Limb (tissue), 2 donors: ENCODE results near the gene DDX52.
"Not testable (repeated sequence)": the region's sequence is repeated elsewhere in the genome, so short reads cannot be mapped to it uniquely, and the experiment has no call there.

Experiments
- DNase-seq, 2 donors: peaks; one replicate each; pipeline ENCODE4 v3.0.0-alpha.2; 2016; ENCODE audit errors: extremely low spot score in 2 of 2

Gene DDX52

GRCh38 chr17:37651849-37652248 is 8.6 kb upstream of the DDX52 start:
- DNase-seq = no peak

- no peak for DNase-seq
Measured at GRCh38 chr17:37650419-37651003, 7.3 kb upstream of the DDX52 start.

GRCh38 chr17:37648555-37648954 is 5.3 kb upstream of the DDX52 start:
- DNase-seq = no peak

- DNase-seq = no peak
Measured at GRCh38 chr17:37647856-37648255, 4.6 kb upstream of the DDX52 start.

GRCh38 chr17:37643869-37644268 is 623 bp upstream of the DDX52 start:
- DNase-seq = no peak

GRCh38 chr17:37642681-37643080 is 565 bp downstream of the DDX52 start:
- peak; percentile 3 to 25 for DNase-seq

- no peak for DNase-seq
Measured at GRCh38 chr17:37640015-37640414, 3.2 kb downstream of the DDX52 start.

GRCh38 chr17:37637956-37638355 is 5.3 kb downstream of the DDX52 start:
- DNase-seq = no peak

GRCh38 chr17:37616430-37616829 is 26.8 kb downstream of the DDX52 start:
- not testable (repeated sequence) for DNase-seq

- no peak for DNase-seq
Measured at GRCh38 chr17:37614823-37615222, 28.4 kb downstream of the DDX52 start.

- no peak for DNase-seq
Measured at GRCh38 chr17:37614391-37614790, 28.9 kb downstream of the DDX52 start.

- no peak for DNase-seq
Measured at GRCh38 chr17:37610971-37611370, 32.3 kb downstream of the DDX52 start.

- DNase-seq = not testable (repeated sequence)
Measured at GRCh38 chr17:37610041-37610420, 33.2 kb downstream of the DDX52 start.

GRCh38 chr17:37609170-37610040 is 33.8 kb downstream of the DDX52 start, which contains the start of gene SYNRG:
Gene SYNRG (minus strand): TSS chr17:37609418. CDS start chr17:37609355, 63 bp downstream.
- DNase-seq = peak; percentile 95 to 98

- DNase-seq = peak in 1 of 2 donors; percentile 61
Measured at GRCh38 chr17:37608351-37609169, 34.7 kb downstream of the DDX52 start.

GRCh38 chr17:37607637-37608331 is 35.5 kb downstream of the DDX52 start:
- no peak for DNase-seq

- DNase-seq = no peak
Measured at GRCh38 chr17:37605813-37606505, 37.3 kb downstream of the DDX52 start.

GRCh38 chr17:37605081-37605480 is 38.2 kb downstream of the DDX52 start:
- DNase-seq = no peak

- DNase-seq = no peak
Measured at GRCh38 chr17:37604556-37604955, 38.7 kb downstream of the DDX52 start.

GRCh38 chr17:37598145-37598544 is 45.1 kb downstream of the DDX52 start:
- no peak for DNase-seq

GRCh38 chr17:37592291-37592690 is 51.0 kb downstream of the DDX52 start:
- DNase-seq = no peak
